ENCODE measurements around the gene CD2BP2.
"Not testable (repeated sequence)": the region's sequence is repeated elsewhere in the genome, so short reads cannot be mapped to it uniquely, and the experiment has no call there.

GRCh38 chr16:30309255-30309654, 45.9 kb downstream of the CD2BP2 start:
- TF ChIP-seq EZH2 (IDR thresholded peaks at IDR 0.05; ENCODE audit: insufficient read depth, low read length); CTCF (IDR thresholded peaks at IDR 0.05; ENCODE audit: insufficient read depth, low read depth, low read length): not testable (repeated sequence)
